GM18502 (cell line): ENCODE measurements around the gene P2RY11.

Experiments
- ATAC-seq: cut with Tn5 transposase; IDR thresholded peaks from one replicate; pipeline ENCODE4 v1.9.1; 2021; ENCODE audit warnings: mild to moderate bottlenecking; ENCODE audit not compliant: unreplicated experiment, poor library complexity

Gene P2RY11

GRCh38 chr19:10092648-10093294 lies 18.7 kb upstream of the P2RY11 start:
- ATAC-seq: no peak

GRCh38 chr19:10093295-10094186 lies 18.0 kb upstream of the P2RY11 start:
- ATAC-seq: no peak

GRCh38 chr19:10095622-10095947 lies 15.9 kb upstream of the P2RY11 start:
- no peak for ATAC-seq

GRCh38 chr19:10095948-10096614 lies 15.4 kb upstream of the P2RY11 start:
- ATAC-seq: peak; percentile 74

GRCh38 chr19:10096615-10096963 lies 14.9 kb upstream of the P2RY11 start:
- ATAC-seq: peak; percentile 11

- no peak for ATAC-seq
These were observed 11.2 kb upstream of the P2RY11 start for GRCh38 chr19:10100163-10100785.

- ATAC-seq: peak; percentile 35
These were observed 8.7 kb upstream of the P2RY11 start for GRCh38 chr19:10102787-10103236.

- ATAC-seq: no peak
These were observed 7.4 kb upstream of the P2RY11 start for GRCh38 chr19:10104130-10104513.

GRCh38 chr19:10104665-10105508 lies 6.6 kb upstream of the P2RY11 start:
- ATAC-seq: peak; percentile 45

- peak; percentile 14 for ATAC-seq
These were observed 5.9 kb upstream of the P2RY11 start for GRCh38 chr19:10105509-10106099.

GRCh38 chr19:10106100-10106936 lies 5.2 kb upstream of the P2RY11 start, which contains the start of gene PPAN:
PPAN (plus strand) TSS chr19:10106362; CDS start chr19:10106395, 33 bp downstream.
- ATAC-seq: peak; percentile 63

- no peak for ATAC-seq
These were observed 4.2 kb upstream of the P2RY11 start for GRCh38 chr19:10107254-10107653.

- ATAC-seq: no peak
These were observed 3.6 kb upstream of the P2RY11 start for GRCh38 chr19:10107817-10108367.

- no peak for ATAC-seq
These were observed 2.0 kb upstream of the P2RY11 start for GRCh38 chr19:10109528-10109927.

- ATAC-seq: no peak
These were observed 1.2 kb upstream of the P2RY11 start for GRCh38 chr19:10110076-10110971.

- ATAC-seq: no peak
These were observed 548 bp upstream of the P2RY11 start for GRCh38 chr19:10110972-10111317.

GRCh38 chr19:10112037-10112761 lies 706 bp downstream of the P2RY11 start:
- ATAC-seq: no peak
